Stimulated activated CD4-positive, alpha-beta T cell treated with anti-CD3 and anti-CD28 coated beads, Interleukin-1b, Interleukin-23, amount 100 ng/mL, for 48 hours (primary cell): ENCODE results near the gene PSMA7.
"Not testable (repeated sequence)": the region's sequence is repeated elsewhere in the genome, so short reads cannot be mapped to it uniquely, and the experiment has no call there.

Source experiments
- DNase-seq: peaks from one replicate; pipeline ENCODE4 v3.0.0-alpha.2; 2020

PSMA7 gene

GRCh38 chr20:62118113-62119043 is 24.8 kb downstream of the PSMA7 start:
- no peak for DNase-seq

DNA sequence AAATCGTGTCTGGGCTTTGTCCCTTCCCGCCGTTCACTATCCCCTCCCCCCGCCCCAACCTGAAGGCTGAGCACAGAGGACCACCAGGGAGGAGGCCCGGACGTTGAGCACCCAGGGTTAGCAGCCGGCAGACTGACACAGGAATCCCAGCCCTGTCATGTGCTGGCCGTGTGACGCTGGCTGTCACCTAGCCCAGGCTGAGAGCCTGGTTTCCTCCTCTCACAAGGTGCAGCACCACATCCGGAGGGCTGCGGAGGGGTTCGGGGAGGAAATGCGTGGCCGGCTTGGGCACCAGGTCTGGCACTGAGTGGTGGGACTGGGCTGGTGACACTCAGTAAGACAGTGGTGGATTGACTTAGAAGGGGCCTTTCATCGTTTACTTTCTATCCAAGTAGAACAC is 25.5 kb downstream of the PSMA7 start:
- peak; percentile 51 for DNase-seq

- DNase-seq = no peak
Observed at GRCh38 chr20:62117362-62117646, 25.9 kb downstream of the PSMA7 start.

GRCh38 chr20:62116558-62117361 is 26.4 kb downstream of the PSMA7 start:
- no peak for DNase-seq

DNA sequence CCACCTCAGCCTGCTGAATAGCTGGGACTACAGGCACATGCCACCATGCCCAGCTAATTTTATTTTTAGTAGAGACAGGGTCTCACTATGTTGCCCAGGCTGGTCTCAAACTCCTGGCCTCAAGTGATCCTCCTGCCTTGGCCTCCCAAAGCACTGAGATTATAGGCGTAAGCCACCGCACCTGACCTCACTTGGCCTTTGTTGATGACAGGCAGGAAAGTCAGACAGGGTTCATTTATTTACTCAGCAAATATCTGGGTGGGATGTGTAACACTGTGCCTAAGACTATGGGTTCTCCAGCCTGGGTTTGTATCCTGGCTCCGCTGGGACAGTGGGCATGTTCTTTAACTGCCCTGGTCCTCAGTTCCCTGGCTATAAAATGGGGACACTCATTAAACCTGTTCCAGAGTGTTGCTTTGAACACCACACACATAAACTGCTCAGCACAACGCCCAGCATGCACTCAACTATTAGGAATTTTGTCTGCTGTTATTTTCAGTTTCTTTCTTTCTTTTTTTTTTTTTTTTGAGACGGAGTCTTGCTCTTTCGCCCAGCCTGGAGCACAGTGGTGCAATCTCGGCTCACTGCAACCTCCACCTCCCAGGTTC is 27.3 kb downstream of the PSMA7 start:
- DNase-seq = not testable (repeated sequence)

DNA sequence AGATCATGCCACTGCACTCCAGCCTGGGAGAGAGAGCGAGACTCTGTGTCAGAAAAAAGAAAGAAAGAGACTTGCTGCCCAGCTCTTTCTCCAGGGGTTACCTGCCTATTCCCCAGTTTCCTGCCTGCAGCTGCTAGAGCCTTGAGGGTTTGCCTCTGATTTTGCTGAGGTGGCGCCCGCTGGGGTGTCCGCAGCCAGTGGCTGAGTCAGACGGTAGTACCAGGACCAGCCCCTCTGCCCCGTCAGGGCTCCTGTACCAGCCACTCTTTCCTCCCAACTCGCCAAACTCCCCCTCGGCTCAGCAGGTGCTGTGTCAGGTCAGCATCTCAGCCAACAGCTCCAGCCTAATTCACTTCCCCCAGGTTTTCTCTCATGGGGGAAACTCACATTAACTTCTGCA is 28.3 kb downstream of the PSMA7 start:
- DNase-seq = no peak

- DNase-seq = no peak
Observed at GRCh38 chr20:62112368-62112767, 30.8 kb downstream of the PSMA7 start.

GRCh38 chr20:62111148-62111547 is 32.0 kb downstream of the PSMA7 start:
- DNase-seq = no peak

- no peak for DNase-seq
Observed at GRCh38 chr20:62105592-62105991, 37.6 kb downstream of the PSMA7 start.

- DNase-seq = no peak
Observed at GRCh38 chr20:62104791-62105345, 38.3 kb downstream of the PSMA7 start.

GRCh38 chr20:62104234-62104789 is 38.9 kb downstream of the PSMA7 start:
- DNase-seq = no peak

- no peak for DNase-seq
Observed at GRCh38 chr20:62103508-62104233, 39.5 kb downstream of the PSMA7 start.

- no peak for DNase-seq
Observed at GRCh38 chr20:62101078-62101477, 42.1 kb downstream of the PSMA7 start.

GRCh38 chr20:62097881-62098407 is 45.2 kb downstream of the PSMA7 start:
- DNase-seq = no peak

DNA sequence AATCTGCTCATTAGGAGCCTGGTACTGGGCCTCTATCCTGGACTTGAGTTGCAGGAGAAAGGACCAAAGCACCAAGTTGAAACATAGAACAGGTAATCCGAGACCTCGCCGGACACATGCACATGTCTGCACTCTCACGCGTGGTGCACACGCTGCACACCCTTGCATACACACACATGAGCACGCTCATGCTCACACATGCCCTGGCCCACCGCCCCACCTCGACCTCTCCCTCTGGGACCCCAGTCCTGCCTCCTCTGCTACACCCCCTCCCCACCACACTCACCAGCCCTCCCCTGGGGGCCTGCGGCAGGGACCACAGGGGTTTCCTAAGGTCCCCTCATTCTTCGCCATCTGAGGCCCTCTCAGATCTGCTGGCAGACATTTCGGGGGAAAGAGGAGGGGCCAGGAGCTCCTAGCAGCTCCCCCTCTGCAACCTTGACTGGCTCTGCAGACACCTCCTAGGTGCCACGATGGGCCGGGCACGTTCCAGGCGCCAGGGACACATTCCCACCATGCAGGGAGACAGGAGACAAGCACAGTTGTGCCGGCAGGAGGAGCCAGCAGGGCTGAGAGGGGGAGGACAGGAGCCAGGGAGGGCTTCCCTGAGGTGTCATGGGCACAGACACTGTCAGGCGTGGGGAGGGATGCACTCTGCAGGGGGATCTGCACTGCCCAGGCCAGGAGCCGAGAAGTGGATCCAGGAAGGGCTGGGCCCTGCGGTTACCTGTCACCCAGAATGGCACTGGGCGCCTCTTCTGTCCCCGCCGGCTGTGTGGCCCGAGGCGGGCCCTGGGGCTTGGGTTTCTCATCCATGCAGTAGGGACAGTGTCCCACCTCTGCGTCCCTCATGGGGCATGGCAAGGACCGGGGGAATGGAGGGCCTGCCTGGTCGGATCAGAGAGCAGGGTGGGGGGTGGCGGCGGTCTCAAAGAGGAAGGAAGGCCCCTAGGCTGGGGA is 46.5 kb downstream of the PSMA7 start:
- no peak for DNase-seq

GRCh38 chr20:62089393-62089792 is 53.8 kb downstream of the PSMA7 start:
- no peak for DNase-seq

- DNase-seq = no peak
Observed at GRCh38 chr20:62088258-62089127, 54.7 kb downstream of the PSMA7 start.

DNA sequence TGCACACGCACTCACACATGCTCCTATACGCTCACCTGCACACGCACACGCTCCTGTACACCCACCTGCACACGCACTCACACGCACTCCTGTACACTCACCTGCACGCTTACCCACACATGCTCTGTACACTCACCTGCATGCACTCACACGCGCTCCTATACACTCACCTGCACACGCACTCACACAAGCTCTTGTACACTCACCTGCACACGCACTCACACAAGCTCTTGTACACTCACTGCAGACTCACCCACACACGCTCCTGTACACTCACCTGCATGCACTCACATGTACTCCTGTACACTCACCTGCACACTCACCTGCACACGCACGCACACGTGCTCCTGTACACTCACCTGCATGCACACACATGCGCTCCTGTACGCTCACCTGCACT is 55.6 kb downstream of the PSMA7 start:
- no peak for DNase-seq

GRCh38 chr20:62087227-62087626 is 56.0 kb downstream of the PSMA7 start:
- no peak for DNase-seq
